ENCODE results near the gene MCAM. TPM values are rescaled to one million over a fixed set of nuclear protein-coding genes. Genes with fewer than 3 reads are reported as not detected.

The MCAM gene
- total and polyA plus RNA-seq, 7 experiments from 2014 or later: 0.08 to 5.1 (median 0.60) TPM; not detected in 1

DNA sequence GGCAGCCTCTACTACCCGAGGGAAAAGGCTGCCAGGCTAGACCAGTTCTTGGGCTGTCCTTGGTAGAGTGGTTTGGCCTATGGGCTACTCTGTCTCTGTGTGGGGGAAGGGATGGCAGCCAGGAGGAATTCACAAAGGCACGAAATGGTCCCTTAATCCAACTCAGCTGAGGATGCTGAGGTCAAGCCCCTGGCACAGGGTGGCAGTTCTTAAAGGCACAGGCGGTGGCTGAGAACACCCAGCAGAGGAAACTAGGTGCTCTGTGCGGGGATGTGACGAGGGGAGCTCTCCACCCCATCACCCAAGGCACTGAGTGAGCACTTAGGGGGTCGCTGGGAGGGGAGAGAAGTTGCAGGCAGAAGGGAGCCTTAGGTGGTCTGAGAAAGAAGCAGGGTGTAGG lies 29.7 kb upstream of the MCAM start, which contains the start of gene MFRP:
MFRP (minus strand) TSS at position 101 of the 400 bp plus-strand sequence. CDS start 192 bp downstream, outside the sequence.
- DNase-seq (no peak), ATAC-seq (no peak)
- no peak within 1 kb of the TSS for H3K4me3 Mint-ChIP-seq
- Histone ChIP-seq H3K4me3 (ENCODE audit: low read length) (no peak within 1 kb of the TSS), H3K27me3 (ENCODE audit: control insufficient read depth in 2 of 2, insufficient read depth in 2 of 2, low read length in 2 of 2) (no peaks in the 10 kb centered on the region), H3K36me3 (ENCODE audit: control insufficient read depth in 2 of 3, insufficient read depth in 3 of 3, low read length in 3 of 3) (no peaks in the 10 kb centered on the region), H3K27ac (ENCODE audit: low read depth, low read length) (no peak within 1 kb of the TSS), H3K9me3 (ENCODE audit: control insufficient read depth in 2 of 3, low read length in 3 of 3) (no peaks in the 10 kb centered on the region), H3K4me1 (ENCODE audit: control insufficient read depth in 2 of 2, insufficient read depth in 2 of 2, low read length in 2 of 2) (no peaks in the 10 kb centered on the region)
- intact Hi-C loops (cut with micrococcal nuclease): no loop called here
- H3K4me1 Mint-ChIP-seq: peaks cover 0 to 5% (median 0%) of the 10 kb centered on the region in 7 donors
- H3K9me3 Mint-ChIP-seq: no peaks in the 10 kb centered on the region
- no peaks in the 10 kb centered on the region for H3K36me3 Mint-ChIP-seq
- ChIA-PET CTCF (interaction anchor here (1.7 kb wide), 1 partner anchor 9 kb away, joined by 5 read pairs; no protein-coding TSS in a partner anchor), POLR2A (no interaction called here)
- peaks cover 13 to 47% (median 20%) of the 10 kb centered on the region in 5 donors for H3K27me3 Mint-ChIP-seq
- H3K27ac Mint-ChIP-seq: peak within 1 kb of the TSS in 1 of 9 donors; percentile 20

DNA sequence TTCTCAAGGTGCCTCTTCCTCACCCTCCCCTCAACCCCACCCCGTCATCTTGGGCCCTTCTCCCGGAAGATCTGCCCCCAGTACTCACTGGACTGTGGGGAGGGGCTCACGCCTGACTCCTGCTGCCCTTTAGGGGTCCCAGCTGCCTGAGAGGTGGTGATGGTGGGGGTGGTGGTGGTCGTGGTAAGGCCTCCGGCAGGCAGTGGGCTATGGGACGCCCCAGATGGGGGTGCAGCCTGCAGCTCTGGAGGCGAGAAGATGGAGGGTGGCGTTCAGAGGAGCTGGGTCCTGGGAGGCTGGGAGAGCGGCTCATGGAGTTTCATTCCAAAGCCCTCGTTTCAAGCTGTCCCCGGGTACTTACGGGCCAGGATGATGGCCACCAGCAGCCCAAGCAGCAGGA lies 28.8 kb upstream of the MCAM start:
- H3K4me3 Mint-ChIP-seq: no peak overlapping the region
- peaks cover 0 to 3% of the 10 kb centered on the region in 2 donors for H3K27me3 ChIP-seq (ENCODE audit: control insufficient read depth in 2 of 2, insufficient read depth in 2 of 2, low read length in 2 of 2)

DNA sequence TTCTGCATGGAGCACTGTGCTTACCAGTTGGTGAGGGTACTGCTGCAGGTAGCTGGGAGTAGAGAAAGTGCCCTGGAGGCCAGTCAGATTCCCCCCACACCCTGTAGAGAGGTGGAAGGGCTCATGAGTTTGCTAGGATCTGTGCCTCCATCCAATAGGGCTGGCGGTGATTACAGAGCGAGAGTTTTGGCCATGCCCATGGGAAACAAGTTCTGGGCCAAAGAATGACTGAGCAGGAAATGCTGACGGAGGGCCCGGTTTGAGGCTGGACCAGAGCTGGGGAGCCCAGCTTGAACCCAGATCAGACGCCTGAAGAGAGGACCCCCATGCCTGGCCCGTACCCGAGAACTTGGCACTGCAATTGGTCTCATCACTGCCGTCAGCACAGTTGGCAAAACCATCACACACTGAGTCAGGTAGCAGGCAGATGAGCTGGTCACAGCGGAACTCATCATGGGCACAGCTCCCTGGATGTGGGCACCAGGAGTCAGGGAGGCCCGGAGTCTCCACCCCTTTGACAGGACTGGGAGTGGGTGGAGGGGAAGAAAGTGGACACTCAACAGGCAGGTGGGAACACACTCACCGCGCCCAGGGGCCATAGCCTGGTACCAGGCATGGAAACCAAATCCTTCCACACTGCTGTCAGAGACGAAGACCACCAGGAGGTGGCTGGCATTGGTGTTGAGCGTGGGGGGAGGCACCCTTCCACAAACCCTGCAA lies 27.5 kb upstream of the MCAM start:
- CTCF ChIA-PET: interaction anchor here (2.0 kb wide), 1 partner anchor 12 kb away, joined by 6 read pairs; no protein-coding TSS in a partner anchor
- H3K27ac Mint-ChIP-seq: no peak overlapping the region
- H3K4me1 Mint-ChIP-seq: peaks cover 0 to 8% (median 6%) of the 10 kb centered on the region in 7 donors
- POLR2A ChIA-PET: no interaction called here
- intact Hi-C loops (cut with micrococcal nuclease): no loop called here
- Histone ChIP-seq H3K27me3 (ENCODE audit: control insufficient read depth in 2 of 2, insufficient read depth in 2 of 2, low read length in 2 of 2) (peaks cover 0 to 8% of the 10 kb centered on the region in 2 donors), H3K4me3 (ENCODE audit: low read length) (no peak overlapping the region), H3K27ac (ENCODE audit: low read depth, low read length) (no peak overlapping the region), H3K36me3 (ENCODE audit: control insufficient read depth in 2 of 3, insufficient read depth in 3 of 3, low read length in 3 of 3) (no peaks in the 10 kb centered on the region), H3K4me1 (ENCODE audit: control insufficient read depth in 2 of 2, insufficient read depth in 2 of 2, low read length in 2 of 2) (peaks cover 0 to 6% of the 10 kb centered on the region in 2 donors), H3K9me3 (ENCODE audit: control insufficient read depth in 2 of 3, low read length in 3 of 3) (no peaks in the 10 kb centered on the region)
- H3K4me3 Mint-ChIP-seq: no peak overlapping the region
- peaks cover 18 to 50% (median 24%) of the 10 kb centered on the region in 5 donors for H3K27me3 Mint-ChIP-seq
- no peak for DNase-seq
- ATAC-seq: no peak
- H3K9me3 Mint-ChIP-seq: no peaks in the 10 kb centered on the region
- H3K36me3 Mint-ChIP-seq: no peaks in the 10 kb centered on the region

More for the DNA sequence above, 28.8 kb upstream of the MCAM start:
- Histone ChIP-seq H3K4me1 (ENCODE audit: control insufficient read depth in 2 of 2, insufficient read depth in 2 of 2, low read length in 2 of 2) (no peaks in the 10 kb centered on the region), H3K27ac (ENCODE audit: low read depth, low read length) (no peak overlapping the region), H3K9me3 (ENCODE audit: control insufficient read depth in 2 of 3, low read length in 3 of 3) (no peaks in the 10 kb centered on the region), H3K4me3 (ENCODE audit: low read length) (no peak overlapping the region), H3K36me3 (ENCODE audit: control insufficient read depth in 2 of 3, insufficient read depth in 3 of 3, low read length in 3 of 3) (no peaks in the 10 kb centered on the region)
- Mint-ChIP-seq H3K27me3 (peaks cover 17 to 52% (median 22%) of the 10 kb centered on the region in 5 donors), H3K9me3 (no peaks in the 10 kb centered on the region), H3K27ac (no peak overlapping the region), H3K4me1 (peaks cover 0 to 12% (median 5%) of the 10 kb centered on the region in 7 donors), H3K36me3 (no peaks in the 10 kb centered on the region)
- ATAC-seq: no peak
- ChIA-PET POLR2A (no interaction called here), CTCF (no interaction called here)
- no peak for DNase-seq
- intact Hi-C loops (cut with micrococcal nuclease): no loop called here

DNA sequence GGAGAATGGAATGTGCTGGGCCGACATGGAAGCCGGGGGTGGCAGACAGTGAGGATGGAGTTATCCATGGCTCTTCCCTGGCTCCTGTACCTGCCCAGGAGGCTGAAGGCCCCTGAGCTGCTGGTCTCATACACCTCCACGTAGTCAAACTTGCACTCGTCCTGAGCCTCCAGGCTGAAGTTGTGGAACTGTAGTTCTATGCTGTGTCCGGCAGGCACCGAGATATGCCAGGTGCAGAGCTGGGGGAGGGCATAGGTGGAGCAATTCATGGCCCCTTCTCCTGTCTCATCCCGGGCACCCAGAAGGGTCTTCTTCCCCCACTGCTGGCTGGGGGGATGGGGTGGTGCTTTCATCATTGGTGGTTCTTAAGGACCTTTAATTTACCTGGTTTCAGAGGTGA lies 26.8 kb upstream of the MCAM start:
- no peak overlapping the region for H3K27ac ChIP-seq (ENCODE audit: low read depth, low read length)
- ChIA-PET POLR2A (no interaction called here), CTCF (interaction anchor here (2.0 kb wide), 1 partner anchor 13 kb away, joined by 6 read pairs; no protein-coding TSS in a partner anchor)
- H3K9me3 ChIP-seq (ENCODE audit: control insufficient read depth in 2 of 3, low read length in 3 of 3): no peaks in the 10 kb centered on the region
- H3K4me1 ChIP-seq (ENCODE audit: control insufficient read depth in 2 of 2, insufficient read depth in 2 of 2, low read length in 2 of 2): peaks cover 0 to 6% of the 10 kb centered on the region in 2 donors
- no peak for ATAC-seq
- no peaks in the 10 kb centered on the region for H3K9me3 Mint-ChIP-seq
- H3K36me3 Mint-ChIP-seq: peaks cover 0 to 4% (median 0%) of the 10 kb centered on the region in 5 donors
- H3K27me3 Mint-ChIP-seq: peaks cover 25 to 58% (median 30%) of the 10 kb centered on the region in 5 donors
- H3K27me3 ChIP-seq (ENCODE audit: control insufficient read depth in 2 of 2, insufficient read depth in 2 of 2, low read length in 2 of 2): peaks cover 0 to 13% of the 10 kb centered on the region in 2 donors
- no peak overlapping the region for H3K27ac Mint-ChIP-seq
- intact Hi-C loops (cut with micrococcal nuclease): no loop called here
- no peaks in the 10 kb centered on the region for H3K36me3 ChIP-seq (ENCODE audit: control insufficient read depth in 2 of 3, insufficient read depth in 3 of 3, low read length in 3 of 3)
- H3K4me3 Mint-ChIP-seq: no peak overlapping the region
- H3K4me1 Mint-ChIP-seq: peaks cover 0 to 14% (median 11%) of the 10 kb centered on the region in 7 donors
- H3K4me3 ChIP-seq (ENCODE audit: low read length): no peak overlapping the region
- DNase-seq: no peak

GRCh38 chr11:119342362-119343130 lies 25.6 kb upstream of the MCAM start:
- Histone ChIP-seq H3K9me3 (ENCODE audit: control insufficient read depth in 2 of 3, low read length in 3 of 3) (no peaks in the 10 kb centered on the region), H3K27me3 (ENCODE audit: control insufficient read depth in 2 of 2, insufficient read depth in 2 of 2, low read length in 2 of 2) (peaks cover 4 to 16% of the 10 kb centered on the region in 2 donors), H3K4me3 (ENCODE audit: low read length) (no peak overlapping the region), H3K27ac (ENCODE audit: low read depth, low read length) (no peak overlapping the region), H3K4me1 (ENCODE audit: control insufficient read depth in 2 of 2, insufficient read depth in 2 of 2, low read length in 2 of 2) (peaks cover 0 to 10% of the 10 kb centered on the region in 2 donors), H3K36me3 (ENCODE audit: control insufficient read depth in 2 of 3, insufficient read depth in 3 of 3, low read length in 3 of 3) (no peaks in the 10 kb centered on the region)
- ChIA-PET CTCF (no interaction called here), POLR2A (no interaction called here)
- ATAC-seq: no peak
- H3K9me3 Mint-ChIP-seq: no peaks in the 10 kb centered on the region
- H3K27ac Mint-ChIP-seq: no peak overlapping the region
- H3K4me1 Mint-ChIP-seq: peaks cover 2 to 22% (median 16%) of the 10 kb centered on the region in 7 donors
- H3K4me3 Mint-ChIP-seq: peak overlapping the region in 1 of 10 donors; percentile 6
- peaks cover 0 to 5% (median 0%) of the 10 kb centered on the region in 5 donors for H3K36me3 Mint-ChIP-seq
- peaks cover 31 to 55% (median 34%) of the 10 kb centered on the region in 5 donors for H3K27me3 Mint-ChIP-seq
- intact Hi-C loops (cut with micrococcal nuclease): no loop called here
- DNase-seq: no peak

GRCh38 chr11:119342023-119342300 lies 25.0 kb upstream of the MCAM start:
- ChIA-PET CTCF (no interaction called here), POLR2A (no interaction called here)
- H3K27me3 ChIP-seq (ENCODE audit: control insufficient read depth in 2 of 2, insufficient read depth in 2 of 2, low read length in 2 of 2): peaks cover 4 to 16% of the 10 kb centered on the region in 2 donors
- H3K9me3 ChIP-seq (ENCODE audit: control insufficient read depth in 2 of 3, low read length in 3 of 3): no peaks in the 10 kb centered on the region
- peak overlapping the region in 1 of 10 donors; percentile 6 for H3K4me3 Mint-ChIP-seq
- peaks cover 31 to 51% (median 34%) of the 10 kb centered on the region in 5 donors for H3K27me3 Mint-ChIP-seq
- H3K27ac ChIP-seq (ENCODE audit: low read depth, low read length): no peak overlapping the region
- H3K4me3 ChIP-seq (ENCODE audit: low read length): no peak overlapping the region
- no peaks in the 10 kb centered on the region for H3K9me3 Mint-ChIP-seq
- peaks cover 0 to 5% (median 0%) of the 10 kb centered on the region in 5 donors for H3K36me3 Mint-ChIP-seq
- H3K36me3 ChIP-seq (ENCODE audit: control insufficient read depth in 2 of 3, insufficient read depth in 3 of 3, low read length in 3 of 3): peaks cover 0 to 1% (median 0%) of the 10 kb centered on the region in 3 experiments
- H3K4me1 Mint-ChIP-seq: peaks cover 8 to 28% (median 19%) of the 10 kb centered on the region in 7 donors
- H3K4me1 ChIP-seq (ENCODE audit: control insufficient read depth in 2 of 2, insufficient read depth in 2 of 2, low read length in 2 of 2): peaks cover 0 to 10% of the 10 kb centered on the region in 2 donors
- H3K27ac Mint-ChIP-seq: no peak overlapping the region
- intact Hi-C loops (cut with micrococcal nuclease): no loop called here
- no peak for DNase-seq
- ATAC-seq: no peak

Data from naive thymus-derived CD4-positive, alpha-beta T cell (primary cell).